Stimulated activated CD4-positive, alpha-beta T cell treated with anti-CD3 and anti-CD28 coated beads, Interleukin-2, amount 100 ng/mL, for 4 hours (primary cell): Measurements from ENCODE around the gene CD160.
"Not testable (repeated sequence)": the region's sequence is repeated elsewhere in the genome, so short reads cannot be mapped to it uniquely, and the experiment has no call there.

Source experiments
- DNase-seq: peaks from one replicate; pipeline ENCODE4 v3.0.0-alpha.2; 2020; ENCODE audit warnings: low read depth

The CD160 gene

GRCh38 chr1:145759721-145760120 is 40.4 kb downstream of the CD160 start:
- no peak for DNase-seq

- DNase-seq: not testable (repeated sequence)
These were observed 41.2 kb downstream of the CD160 start for GRCh38 chr1:145760395-145760949.

GRCh38 chr1:145761498-145761897 is 42.2 kb downstream of the CD160 start:
- not testable (repeated sequence) for DNase-seq

- not testable (repeated sequence) for DNase-seq
These were observed 42.7 kb downstream of the CD160 start for GRCh38 chr1:145762001-145762400.

- DNase-seq: not testable (repeated sequence)
These were observed 45.1 kb downstream of the CD160 start for GRCh38 chr1:145764231-145764940.

- not testable (repeated sequence) for DNase-seq
These were observed 45.8 kb downstream of the CD160 start for GRCh38 chr1:145765127-145765526.

- not testable (repeated sequence) for DNase-seq
These were observed 46.5 kb downstream of the CD160 start for GRCh38 chr1:145765585-145766360.

- DNase-seq: not testable (repeated sequence)
These were observed 47.6 kb downstream of the CD160 start for GRCh38 chr1:145766926-145767325.

GRCh38 chr1:145768004-145768403 is 48.7 kb downstream of the CD160 start:
- DNase-seq: not testable (repeated sequence)

GRCh38 chr1:145771056-145771455 is 51.8 kb downstream of the CD160 start:
- no peak for DNase-seq

GRCh38 chr1:145773423-145773822 is 54.1 kb downstream of the CD160 start:
- no peak for DNase-seq

GRCh38 chr1:145777357-145778145 is 58.3 kb downstream of the CD160 start:
- no peak for DNase-seq

GRCh38 chr1:145778146-145778540 is 58.8 kb downstream of the CD160 start:
- no peak for DNase-seq

- no peak for DNase-seq
These were observed 63.2 kb downstream of the CD160 start for GRCh38 chr1:145782272-145783099.

GRCh38 chr1:145784409-145784808 is 65.1 kb downstream of the CD160 start:
- DNase-seq: no peak

- no peak for DNase-seq
These were observed 66.2 kb downstream of the CD160 start for GRCh38 chr1:145785547-145785946.

- DNase-seq: no peak
These were observed 67.0 kb downstream of the CD160 start for GRCh38 chr1:145786271-145786670.

GRCh38 chr1:145788580-145788979 is 69.3 kb downstream of the CD160 start:
- no peak for DNase-seq
